HUES6 (cell line): Measurements from ENCODE around the gene INHBC.
"Not testable (repeated sequence)": the region's sequence is repeated elsewhere in the genome, so short reads cannot be mapped to it uniquely, and the experiment has no call there.

Source experiments
- H3K27ac ChIP-seq: 2 replicates; pipeline ENCODE4 v1.7.0; 2013; ENCODE audit warnings: low read depth, mild to moderate bottlenecking, low read length, inconsistent platforms
- H3K27me3 ChIP-seq: 2 replicates; pipeline ENCODE4 v1.6.1; 2013; ENCODE audit warnings: low read length; ENCODE audit not compliant: control insufficient read depth, insufficient read depth
- H3K36me3 ChIP-seq: 2 replicates; pipeline ENCODE4 v1.6.1; 2013; ENCODE audit warnings: low read length; ENCODE audit not compliant: control insufficient read depth, insufficient read depth
- H3K4me1 ChIP-seq: 2 replicates; pipeline ENCODE4 v1.6.1; 2013; ENCODE audit warnings: low read length; ENCODE audit not compliant: control insufficient read depth, insufficient read depth
- H3K4me3 ChIP-seq: 2 replicates; pipeline ENCODE4 v1.5.1; 2013; ENCODE audit warnings: low read depth, low read length
- H3K9ac ChIP-seq: one replicate; pipeline ENCODE4 v1.6.1; 2013; ENCODE audit warnings: mild to moderate bottlenecking, low read length
- H3K9me3 ChIP-seq: 2 replicates; pipeline ENCODE4 v1.6.1; 2013; ENCODE audit warnings: low read depth, low read length; ENCODE audit not compliant: control insufficient read depth, insufficient read depth

INHBC gene, protein sequence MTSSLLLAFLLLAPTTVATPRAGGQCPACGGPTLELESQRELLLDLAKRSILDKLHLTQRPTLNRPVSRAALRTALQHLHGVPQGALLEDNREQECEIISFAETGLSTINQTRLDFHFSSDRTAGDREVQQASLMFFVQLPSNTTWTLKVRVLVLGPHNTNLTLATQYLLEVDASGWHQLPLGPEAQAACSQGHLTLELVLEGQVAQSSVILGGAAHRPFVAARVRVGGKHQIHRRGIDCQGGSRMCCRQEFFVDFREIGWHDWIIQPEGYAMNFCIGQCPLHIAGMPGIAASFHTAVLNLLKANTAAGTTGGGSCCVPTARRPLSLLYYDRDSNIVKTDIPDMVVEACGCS

GRCh38 chr12:57434517-57435223 is at the start of gene INHBC:
TSS of gene INHBC (plus strand) at chr12:57434784. CDS start at chr12:57434887, 103 bp downstream.
- H3K27ac ChIP-seq, result no peak within 1 kb of the TSS
- H3K27me3 ChIP-seq, result no peaks in the 10 kb centered on the region
- H3K36me3 ChIP-seq, result no peaks in the 10 kb centered on the region
- H3K4me1 ChIP-seq, result peaks cover 7% of the 10 kb centered on the region; the same call in 1 of the 2 replicates
- no peak within 1 kb of the TSS for H3K9ac ChIP-seq
- no peaks in the 10 kb centered on the region for H3K9me3 ChIP-seq
- H3K4me3 ChIP-seq, result no peak within 1 kb of the TSS

DNA sequence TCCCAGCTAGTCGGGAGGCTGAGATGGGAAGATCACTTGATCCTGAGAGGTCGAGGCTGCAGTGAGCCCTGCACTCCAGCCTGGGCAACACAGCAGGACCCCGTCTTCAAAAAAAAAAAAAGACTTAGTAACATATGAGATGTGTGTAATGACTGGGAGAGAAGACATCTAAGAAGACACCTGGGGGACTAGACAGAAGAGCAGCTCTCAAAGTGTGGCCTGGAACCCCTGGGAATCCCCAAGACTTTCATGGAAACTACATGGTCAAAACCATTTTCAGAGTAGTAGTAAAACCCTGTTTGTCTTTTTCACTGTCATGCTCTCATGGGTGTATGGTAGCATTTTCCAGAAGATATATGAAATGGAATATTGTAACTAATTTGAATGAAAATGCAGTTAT is 49.0 kb upstream of the INHBC start:
- Histone ChIP-seq H3K9me3 (no peaks in the 10 kb centered on the region), H3K4me3 (no peak overlapping the region), H3K27me3 (no peaks in the 10 kb centered on the region), H3K27ac (no peak overlapping the region), H3K4me1 (peaks cover 2% of the 10 kb centered on the region; the same call in 1 of the 2 replicates), H3K9ac (no peak overlapping the region), H3K36me3 (peaks cover 3% of the 10 kb centered on the region; the same call in 1 of the 2 replicates)

GRCh38 chr12:57386187-57386720 is 48.3 kb upstream of the INHBC start:
- Histone ChIP-seq H3K4me3 (no peak overlapping the region), H3K9ac (no peak overlapping the region), H3K36me3 (peaks cover 3% of the 10 kb centered on the region; the same call in 1 of the 2 replicates), H3K27me3 (no peaks in the 10 kb centered on the region), H3K4me1 (peaks cover 2% of the 10 kb centered on the region; the same call in 1 of the 2 replicates), H3K27ac (no peak overlapping the region), H3K9me3 (no peaks in the 10 kb centered on the region)

DNA sequence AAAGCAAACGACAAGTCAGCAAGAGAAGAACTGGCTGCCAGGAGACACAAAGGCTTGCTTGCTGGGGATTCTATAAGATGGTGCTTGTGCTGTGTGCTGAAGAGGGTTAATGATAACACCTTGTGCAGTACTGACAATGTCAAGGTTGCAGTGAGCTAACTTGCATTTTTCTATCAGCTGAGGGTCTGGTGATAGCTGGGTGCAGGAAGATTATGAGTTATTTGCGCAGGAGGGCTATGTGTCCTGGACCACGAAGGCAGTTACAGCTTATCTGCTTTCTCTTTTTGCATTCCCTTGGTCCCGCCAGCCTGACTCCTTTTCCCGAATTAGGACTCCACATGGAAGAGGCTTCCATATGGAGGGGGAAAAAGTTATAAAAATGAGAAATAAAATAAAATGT is 46.2 kb upstream of the INHBC start:
- no peak overlapping the region for H3K4me3 ChIP-seq
- H3K27ac ChIP-seq, result no peak overlapping the region
- H3K9me3 ChIP-seq, result no peaks in the 10 kb centered on the region
- peaks cover 2% of the 10 kb centered on the region; the same call in 1 of the 2 replicates for H3K4me1 ChIP-seq
- H3K9ac ChIP-seq, result no peak overlapping the region
- H3K27me3 ChIP-seq, result no peaks in the 10 kb centered on the region
- peaks cover 6% of the 10 kb centered on the region; the same call in 1 of the 2 replicates for H3K36me3 ChIP-seq

DNA sequence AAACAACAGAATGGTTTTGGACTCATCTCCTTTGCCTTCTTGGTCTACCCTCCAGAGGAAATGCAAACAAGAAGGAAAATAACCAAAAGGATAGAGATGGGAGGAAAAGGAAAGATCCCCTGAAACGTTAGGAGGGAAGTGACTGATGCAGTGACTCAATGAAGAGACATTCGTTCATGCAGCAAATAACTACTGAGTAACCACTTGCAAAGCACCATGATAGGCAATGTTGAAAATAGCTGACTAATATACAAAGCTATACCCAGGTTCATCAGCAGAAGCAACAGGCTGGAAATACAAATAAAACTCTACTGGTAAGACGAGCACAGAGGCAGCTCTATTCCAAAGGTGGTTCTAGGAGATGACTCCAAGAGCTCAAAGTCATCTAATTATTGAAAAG is 45.6 kb upstream of the INHBC start:
- Histone ChIP-seq H3K9ac (no peak overlapping the region), H3K27me3 (no peaks in the 10 kb centered on the region), H3K36me3 (peaks cover 6% of the 10 kb centered on the region; the same call in 1 of the 2 replicates), H3K9me3 (no peaks in the 10 kb centered on the region), H3K4me1 (peaks cover 2% of the 10 kb centered on the region; the same call in 1 of the 2 replicates), H3K4me3 (no peak overlapping the region), H3K27ac (no peak overlapping the region)

GRCh38 chr12:57390174-57390573 is 44.4 kb upstream of the INHBC start:
- Histone ChIP-seq H3K9ac (no peak overlapping the region), H3K9me3 (no peaks in the 10 kb centered on the region), H3K27ac (no peak overlapping the region)

DNA sequence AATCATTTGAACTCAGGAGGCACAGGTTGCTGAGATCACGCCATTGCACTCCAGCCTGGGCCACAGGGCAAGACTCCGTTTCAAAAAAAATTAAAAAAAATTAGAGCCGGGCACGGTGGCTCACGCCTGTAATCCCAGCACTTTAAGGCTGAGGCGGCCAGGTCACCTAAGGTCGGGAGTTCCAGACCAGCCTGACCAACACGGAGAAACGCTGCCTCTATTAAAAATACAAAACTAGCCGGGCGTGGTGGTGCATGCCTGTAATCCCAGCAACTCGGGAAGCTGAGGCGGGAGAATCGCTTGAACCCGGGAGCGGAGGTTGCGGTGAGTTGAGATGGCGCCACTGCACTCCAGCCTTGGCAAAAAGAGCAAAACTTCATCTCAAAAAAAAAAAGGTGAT is 39.5 kb upstream of the INHBC start:
- peaks cover 2% of the 10 kb centered on the region; the same call in 1 of the 2 replicates for H3K4me1 ChIP-seq
- 0 out of 2 replicates have a peak, but pooled peaks cover 9% of the 10 kb centered on the region for H3K36me3 ChIP-seq
- no peak overlapping the region for H3K4me3 ChIP-seq
- no peak overlapping the region for H3K9ac ChIP-seq
- no peaks in the 10 kb centered on the region for H3K27me3 ChIP-seq
- H3K9me3 ChIP-seq, result no peaks in the 10 kb centered on the region
- H3K27ac ChIP-seq, result no peak overlapping the region

More at GRCh38 chr12:57390174-57390573, 44.4 kb upstream of the INHBC start:
- Histone ChIP-seq H3K4me3 (no peak overlapping the region), H3K36me3 (peaks cover 7% of the 10 kb centered on the region; the same call in 1 of the 2 replicates), H3K4me1 (peaks cover 2% of the 10 kb centered on the region; the same call in 1 of the 2 replicates), H3K27me3 (no peaks in the 10 kb centered on the region)

DNA sequence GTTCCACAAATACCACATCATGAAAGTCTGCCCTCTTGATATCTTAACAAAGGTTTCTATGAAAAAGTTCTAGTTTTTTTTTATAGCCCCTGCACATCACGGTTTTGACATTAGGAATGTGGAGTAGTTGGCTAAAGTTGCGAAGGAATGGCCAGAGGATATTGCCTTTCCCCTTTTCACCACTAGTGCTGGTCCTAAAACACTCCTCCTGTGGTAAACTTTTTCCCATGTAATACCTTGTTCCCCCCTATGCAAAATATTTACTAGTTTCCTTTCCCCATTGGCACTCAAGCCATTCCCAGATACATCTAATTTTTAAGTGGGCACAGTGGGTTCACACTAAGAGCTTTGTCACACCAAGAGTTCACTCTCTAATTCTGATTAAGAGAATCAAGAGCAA is 37.1 kb upstream of the INHBC start:
- Histone ChIP-seq H3K27me3 (no peaks in the 10 kb centered on the region), H3K4me3 (no peak overlapping the region), H3K9me3 (no peaks in the 10 kb centered on the region), H3K27ac (no peak overlapping the region), H3K4me1 (no peaks in the 10 kb centered on the region), H3K9ac (no peak overlapping the region), H3K36me3 (0 out of 2 replicates have a peak, but pooled peaks cover 7% of the 10 kb centered on the region)

- H3K9ac ChIP-seq, H3K4me1 ChIP-seq, H3K36me3 ChIP-seq, H3K27me3 ChIP-seq, H3K27ac ChIP-seq, H3K9me3 ChIP-seq, H3K4me3 ChIP-seq: not testable (repeated sequence)
These were observed 34.7 kb upstream of the INHBC start for GRCh38 chr12:57399718-57400463.

DNA sequence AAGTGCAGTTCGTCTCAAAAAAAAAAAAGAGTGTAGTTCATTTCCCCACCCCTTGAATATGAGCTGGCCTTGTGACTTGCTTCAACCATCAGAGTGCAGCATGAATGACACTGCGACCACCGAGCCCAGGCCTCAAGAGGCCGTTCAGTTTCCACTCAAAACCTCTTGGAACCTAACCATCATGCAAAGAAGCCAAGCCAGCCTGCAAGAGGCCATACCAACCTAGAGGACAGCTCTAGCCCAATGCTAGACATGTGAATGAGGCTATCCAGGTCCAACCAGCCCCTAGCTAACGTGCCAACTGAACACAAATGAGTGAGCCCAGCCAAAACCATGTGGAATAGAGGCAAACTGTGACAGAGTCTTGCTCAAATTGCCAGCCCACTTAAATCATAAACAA is 33.4 kb upstream of the INHBC start:
- H3K9me3 ChIP-seq, result no peaks in the 10 kb centered on the region
- no peak overlapping the region for H3K27ac ChIP-seq
- H3K9ac ChIP-seq, result no peak overlapping the region
- no peaks in the 10 kb centered on the region for H3K27me3 ChIP-seq
- no peak overlapping the region for H3K4me3 ChIP-seq
- no peaks in the 10 kb centered on the region for H3K36me3 ChIP-seq
- no peaks in the 10 kb centered on the region for H3K4me1 ChIP-seq
